ENCODE measurements around the gene TBC1D16.

Gene TBC1D16

DNA sequence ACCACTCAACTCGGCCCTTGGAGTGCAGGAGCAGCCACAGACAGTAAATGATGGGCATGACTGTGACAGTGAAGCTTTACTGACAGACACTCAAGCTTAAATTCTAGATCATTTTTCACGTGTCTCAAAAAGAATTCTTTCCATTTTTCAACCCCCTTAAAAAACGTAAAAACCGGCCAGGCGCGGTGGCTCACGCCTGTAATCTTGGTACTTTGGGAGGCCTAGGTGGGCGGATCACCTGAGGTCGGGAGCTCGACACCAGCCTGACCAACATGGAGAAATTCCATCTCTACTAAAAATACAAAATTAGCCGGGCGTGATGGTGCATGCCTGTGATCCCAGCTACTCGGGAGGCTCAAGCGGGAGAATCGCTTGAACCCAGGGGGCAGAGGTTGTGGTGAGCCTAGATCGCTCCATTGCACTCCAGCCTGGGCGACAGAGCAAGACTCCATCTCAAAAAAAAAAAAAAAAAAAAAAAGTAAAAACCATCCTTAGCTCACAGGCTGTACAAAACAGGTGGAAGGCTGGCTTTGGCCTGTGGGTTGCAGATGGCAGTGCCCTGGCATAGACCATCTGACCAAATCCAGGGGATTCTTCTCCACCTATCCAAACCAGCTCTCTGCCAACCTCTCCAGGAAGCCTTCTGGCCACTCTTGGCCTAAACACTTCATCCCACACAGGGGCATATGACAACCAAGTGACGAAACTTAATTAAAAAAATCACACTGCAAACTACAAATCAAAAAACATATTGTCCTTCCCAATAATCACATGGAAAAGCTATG is 18.3 kb downstream of the TBC1D16 start:
- peaks cover 5% of the 10 kb centered on the region; the same call in 1 of the 2 replicates for H3K9me3 ChIP-seq (ENCODE audit: insufficient read depth, low read depth, low read length)

DNA sequence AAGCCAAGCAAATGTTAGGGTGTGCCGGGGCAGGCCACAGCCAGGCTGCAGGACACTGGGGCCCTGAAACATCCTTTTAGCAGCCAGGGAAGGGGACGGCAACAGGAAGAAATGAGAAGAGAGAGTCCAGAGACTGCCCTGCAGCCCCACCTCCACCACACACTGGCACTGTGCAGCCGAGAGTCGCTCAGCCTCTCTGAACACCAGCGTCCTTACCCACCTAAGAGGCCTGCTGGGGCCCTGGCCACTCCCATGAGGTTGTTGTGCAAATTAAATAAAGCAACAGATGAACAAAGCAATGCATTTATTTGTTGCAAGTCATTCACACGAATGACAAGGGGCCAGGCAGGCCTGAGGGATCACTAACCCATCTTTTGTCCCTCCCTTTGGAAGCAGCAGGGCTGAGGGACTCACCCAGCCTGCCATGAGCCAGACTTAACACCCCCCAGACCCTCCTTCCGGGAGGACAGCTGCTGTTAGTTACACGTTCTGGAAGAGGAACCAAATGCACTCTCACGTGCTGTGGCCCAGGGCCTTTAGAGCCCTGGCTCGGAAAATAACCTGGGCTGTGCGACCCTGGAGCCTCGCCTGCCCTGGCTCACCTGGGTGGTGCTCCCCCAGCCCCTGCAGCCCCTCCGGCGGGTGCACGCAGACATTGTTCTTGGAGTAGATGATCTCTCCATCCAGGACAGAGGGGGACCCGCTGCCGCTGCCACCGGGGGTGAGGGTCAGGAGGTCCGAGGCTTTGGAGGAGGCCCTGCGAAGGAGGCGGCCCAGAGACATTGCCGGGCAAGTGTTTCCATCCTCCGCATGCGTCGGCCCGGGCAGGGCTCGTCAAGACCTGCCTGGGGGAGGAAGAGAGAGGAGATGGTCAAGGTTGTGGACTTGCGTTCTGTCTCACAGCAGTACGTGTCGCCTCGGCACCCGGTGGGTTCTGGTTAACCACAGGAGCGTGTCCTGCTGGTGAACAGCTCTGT is 22.6 kb downstream of the TBC1D16 start:
- TF ChIP-seq EZH2phosphoT487 (IDR thresholded peaks at IDR 0.05; ENCODE audit: borderline replicate concordance): no peak
- TF ChIP-seq, protein P1, sequence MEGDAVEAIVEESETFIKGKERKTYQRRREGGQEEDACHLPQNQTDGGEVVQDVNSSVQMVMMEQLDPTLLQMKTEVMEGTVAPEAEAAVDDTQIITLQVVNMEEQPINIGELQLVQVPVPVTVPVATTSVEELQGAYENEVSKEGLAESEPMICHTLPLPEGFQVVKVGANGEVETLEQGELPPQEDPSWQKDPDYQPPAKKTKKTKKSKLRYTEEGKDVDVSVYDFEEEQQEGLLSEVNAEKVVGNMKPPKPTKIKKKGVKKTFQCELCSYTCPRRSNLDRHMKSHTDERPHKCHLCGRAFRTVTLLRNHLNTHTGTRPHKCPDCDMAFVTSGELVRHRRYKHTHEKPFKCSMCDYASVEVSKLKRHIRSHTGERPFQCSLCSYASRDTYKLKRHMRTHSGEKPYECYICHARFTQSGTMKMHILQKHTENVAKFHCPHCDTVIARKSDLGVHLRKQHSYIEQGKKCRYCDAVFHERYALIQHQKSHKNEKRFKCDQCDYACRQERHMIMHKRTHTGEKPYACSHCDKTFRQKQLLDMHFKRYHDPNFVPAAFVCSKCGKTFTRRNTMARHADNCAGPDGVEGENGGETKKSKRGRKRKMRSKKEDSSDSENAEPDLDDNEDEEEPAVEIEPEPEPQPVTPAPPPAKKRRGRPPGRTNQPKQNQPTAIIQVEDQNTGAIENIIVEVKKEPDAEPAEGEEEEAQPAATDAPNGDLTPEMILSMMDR (conservative IDR thresholded peaks at IDR 0.05; ENCODE audit: low read length): no peak
- H3K27me3 ChIP-seq (ENCODE audit: insufficient read depth, low read length, poor library complexity, severe bottlenecking): no peaks in the 10 kb centered on the region
- no peak overlapping the region for H3K4me3 ChIP-seq (ENCODE audit: low read length, poor library complexity, severe bottlenecking)
- no peaks in the 10 kb centered on the region for H3F3A ChIP-seq (ENCODE audit: low read depth)
- no peaks in the 10 kb centered on the region for H4K20me1 ChIP-seq (ENCODE audit: insufficient read depth, low read length, poor library complexity, severe bottlenecking)
- no peaks in the 10 kb centered on the region for H3K79me2 ChIP-seq (ENCODE audit: insufficient read depth, low read length)
- no peak overlapping the region for H3K9ac ChIP-seq (ENCODE audit: low read depth, low read length, poor library complexity, severe bottlenecking)
- no peak overlapping the region for H2AFZ ChIP-seq (ENCODE audit: low read length)
- H3K9me3 ChIP-seq (ENCODE audit: insufficient read depth, low read depth, low read length): peaks cover 5% of the 10 kb centered on the region; the same call in 1 of the 2 replicates
- H3K36me3 ChIP-seq (ENCODE audit: insufficient read depth, low read length): no peaks in the 10 kb centered on the region
- H3K9me2 ChIP-seq (replicated peaks; ENCODE audit: low read depth, low read length): no peaks in the 10 kb centered on the region
- H3K4me1 ChIP-seq (ENCODE audit: insufficient read depth, low read length, poor library complexity, severe bottlenecking): no peaks in the 10 kb centered on the region
- H3K4me2 ChIP-seq (ENCODE audit: low read depth, low read length, poor library complexity, severe bottlenecking): no peak overlapping the region

More for the DNA sequence above, 18.3 kb downstream of the TBC1D16 start:
- no peak overlapping the region for H3K9ac ChIP-seq (ENCODE audit: low read depth, low read length, poor library complexity, severe bottlenecking)
- H3K4me3 ChIP-seq (ENCODE audit: low read length, poor library complexity, severe bottlenecking): no peak overlapping the region
- H3K9me2 ChIP-seq (replicated peaks; ENCODE audit: low read depth, low read length): no peaks in the 10 kb centered on the region
- no peaks in the 10 kb centered on the region for H3F3A ChIP-seq (ENCODE audit: low read depth)
- no peaks in the 10 kb centered on the region for H3K36me3 ChIP-seq (ENCODE audit: insufficient read depth, low read length)
- no peak overlapping the region for H3K4me2 ChIP-seq (ENCODE audit: low read depth, low read length, poor library complexity, severe bottlenecking)
- TF ChIP-seq EZH2phosphoT487 (IDR thresholded peaks at IDR 0.05; ENCODE audit: borderline replicate concordance): no peak
- TF ChIP-seq, protein P1 (conservative IDR thresholded peaks at IDR 0.05; ENCODE audit: low read length): no peak
- H4K20me1 ChIP-seq (ENCODE audit: insufficient read depth, low read length, poor library complexity, severe bottlenecking): no peaks in the 10 kb centered on the region
- H2AFZ ChIP-seq (ENCODE audit: low read length): no peak overlapping the region
- no peaks in the 10 kb centered on the region for H3K27me3 ChIP-seq (ENCODE audit: insufficient read depth, low read length, poor library complexity, severe bottlenecking)
- no peaks in the 10 kb centered on the region for H3K79me2 ChIP-seq (ENCODE audit: insufficient read depth, low read length)
- peaks cover 3% of the 10 kb centered on the region for H3K4me1 ChIP-seq (ENCODE audit: insufficient read depth, low read length, poor library complexity, severe bottlenecking)

DNA sequence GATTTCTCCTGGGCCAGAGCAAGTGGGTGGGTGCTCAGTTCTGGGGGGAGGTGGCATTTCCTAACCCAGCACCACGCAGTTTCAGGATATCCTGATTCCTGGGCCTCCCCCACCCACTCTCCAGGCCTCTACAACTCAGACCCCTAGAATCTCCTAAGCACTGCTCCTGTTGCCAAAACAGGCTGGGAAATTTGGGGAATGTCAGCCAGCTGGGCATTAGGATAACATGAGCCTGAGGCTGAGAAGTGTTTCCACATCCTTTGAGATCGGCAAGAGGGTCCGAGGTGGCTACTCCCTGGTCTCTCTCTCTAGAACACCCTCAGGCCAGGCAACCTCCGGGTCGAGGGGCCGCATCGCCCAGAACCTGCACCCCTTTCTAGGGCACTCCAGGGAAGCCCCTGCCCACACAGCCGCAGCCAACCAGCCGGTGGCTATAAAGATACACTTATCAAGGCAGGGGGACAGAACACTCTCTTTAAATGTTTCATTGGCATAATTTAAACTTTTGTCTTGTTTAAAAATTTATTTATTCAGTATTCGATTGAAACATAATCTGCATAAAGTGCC is 23.6 kb downstream of the TBC1D16 start:
- Histone ChIP-seq H2AFZ (ENCODE audit: low read length) (no peak overlapping the region), H3K79me2 (ENCODE audit: insufficient read depth, low read length) (no peaks in the 10 kb centered on the region), H3K4me1 (ENCODE audit: insufficient read depth, low read length, poor library complexity, severe bottlenecking) (no peaks in the 10 kb centered on the region), H3K9ac (ENCODE audit: low read depth, low read length, poor library complexity, severe bottlenecking) (no peak overlapping the region), H3F3A (ENCODE audit: low read depth) (no peaks in the 10 kb centered on the region), H3K4me2 (ENCODE audit: low read depth, low read length, poor library complexity, severe bottlenecking) (no peak overlapping the region), H3K4me3 (ENCODE audit: low read length, poor library complexity, severe bottlenecking) (no peak overlapping the region), H3K36me3 (ENCODE audit: insufficient read depth, low read length) (no peaks in the 10 kb centered on the region), H3K9me2 (replicated peaks; ENCODE audit: low read depth, low read length) (no peaks in the 10 kb centered on the region), H3K27me3 (ENCODE audit: insufficient read depth, low read length, poor library complexity, severe bottlenecking) (no peaks in the 10 kb centered on the region), H3K9me3 (ENCODE audit: insufficient read depth, low read depth, low read length) (peaks cover 5% of the 10 kb centered on the region; the same call in 1 of the 2 replicates), H4K20me1 (ENCODE audit: insufficient read depth, low read length, poor library complexity, severe bottlenecking) (no peaks in the 10 kb centered on the region)
- TF ChIP-seq, protein P1 (conservative IDR thresholded peaks at IDR 0.05; ENCODE audit: low read length): no peak
- no peak for TF ChIP-seq EZH2phosphoT487 (IDR thresholded peaks at IDR 0.05; ENCODE audit: borderline replicate concordance)

All from Loucy (cell line).